ENCODE results near the gene RNF126. TPM values are rescaled to one million over a fixed set of nuclear protein-coding genes. Genes with fewer than 3 reads are reported as not detected.
"Not testable (repeated sequence)": the region's sequence is repeated elsewhere in the genome, so short reads cannot be mapped to it uniquely, and the experiment has no call there.

Gene RNF126
- total RNA-seq, 4 donors from 2014 or later, result 96.0 to 118 (median 106) TPM

- Histone ChIP-seq H3K27me3 (peaks cover 8% of the 10 kb centered on the region), H3K36me3 (no peaks in the 10 kb centered on the region), H3K9me3 (no peaks in the 10 kb centered on the region), H3K27ac (no peak overlapping the region), H3K4me3 (no peak overlapping the region), H3K4me1 (peaks cover 3% of the 10 kb centered on the region)
- TF ChIP-seq POLR2AphosphoS5 (IDR thresholded peaks at IDR 0.05) (no peak), CTCF (IDR thresholded peaks at IDR 0.05) (no peak), POLR2A (IDR thresholded peaks at IDR 0.05) (no peak), EP300 (IDR thresholded peaks at IDR 0.05) (no peak)
- 85% methylated on average over 11 of the region's 11 CpGs for WGBS
- no peak for DNase-seq (ENCODE audit: low spot score in 2 of 2)
These were observed 58.7 kb downstream of the RNF126 start for GRCh38 chr19:604355-604754.

DNA sequence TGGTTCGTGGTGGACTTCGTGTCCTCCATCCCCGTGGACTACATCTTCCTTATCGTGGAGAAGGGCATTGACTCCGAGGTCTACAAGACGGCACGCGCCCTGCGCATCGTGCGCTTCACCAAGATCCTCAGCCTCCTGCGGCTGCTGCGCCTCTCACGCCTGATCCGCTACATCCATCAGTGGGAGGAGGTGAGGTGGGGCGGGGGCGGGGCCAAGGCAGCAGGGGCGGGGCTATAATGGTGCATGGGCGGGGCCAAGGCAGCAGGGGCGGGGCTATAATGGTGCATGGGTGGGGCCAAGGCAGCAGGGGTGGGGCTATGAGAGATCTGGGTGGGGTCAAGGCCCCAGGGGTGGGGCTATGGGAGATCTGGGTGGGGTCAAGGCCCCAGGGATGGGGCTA lies 59.2 kb downstream of the RNF126 start:
- not testable (repeated sequence) for H3K9me3 ChIP-seq; H3K4me3 ChIP-seq; H3K27ac ChIP-seq; DNase-seq (ENCODE audit: low spot score in 2 of 2); H3K4me1 ChIP-seq; H3K36me3 ChIP-seq; H3K27me3 ChIP-seq
- 92% methylated on average over 2 of the region's 20 CpGs for WGBS

- not testable (repeated sequence) for DNase-seq (ENCODE audit: low spot score in 2 of 2); H3K9me3 ChIP-seq; H3K36me3 ChIP-seq; H3K27ac ChIP-seq; H3K4me3 ChIP-seq; H3K27me3 ChIP-seq; H3K4me1 ChIP-seq
- 84% methylated on average over 6 of the region's 13 CpGs for WGBS
These were observed 59.7 kb downstream of the RNF126 start for GRCh38 chr19:603302-603639.

- WGBS, result 89% methylated on average over 23 of the region's 35 CpGs
- Histone ChIP-seq H3K9me3 (no peaks in the 10 kb centered on the region), H3K4me3 (no peak overlapping the region), H3K36me3 (no peaks in the 10 kb centered on the region), H3K27ac (no peak overlapping the region), H3K27me3 (no peaks in the 10 kb centered on the region), H3K4me1 (no peaks in the 10 kb centered on the region)
- DNase-seq (ENCODE audit: low spot score in 2 of 2), result no peak
- TF ChIP-seq POLR2A (IDR thresholded peaks at IDR 0.05) (no peak), CTCF (IDR thresholded peaks at IDR 0.05) (no peak), EP300 (IDR thresholded peaks at IDR 0.05) (no peak), POLR2AphosphoS5 (IDR thresholded peaks at IDR 0.05) (no peak)
These were observed 60.4 kb downstream of the RNF126 start for GRCh38 chr19:602391-603301.

GRCh38 chr19:601790-602189 lies 61.2 kb downstream of the RNF126 start:
- H3K27ac ChIP-seq, result no peak overlapping the region
- DNase-seq (ENCODE audit: low spot score in 2 of 2), result no peak

GRCh38 chr19:601310-601709 lies 61.7 kb downstream of the RNF126 start:
- DNase-seq (ENCODE audit: low spot score in 2 of 2), result no peak
- no peaks in the 10 kb centered on the region for H3K4me1 ChIP-seq
- no peak overlapping the region for H3K4me3 ChIP-seq
- no peak for TF ChIP-seq POLR2AphosphoS5 (IDR thresholded peaks at IDR 0.05)
- no peak for TF ChIP-seq EP300 (IDR thresholded peaks at IDR 0.05)
- TF ChIP-seq POLR2A (IDR thresholded peaks at IDR 0.05), result no peak
- TF ChIP-seq CTCF (IDR thresholded peaks at IDR 0.05), result no peak
- H3K9me3 ChIP-seq, result no peaks in the 10 kb centered on the region
- WGBS, result 93% methylated on average over 28 of the region's 28 CpGs
- H3K27me3 ChIP-seq, result peaks cover 7% of the 10 kb centered on the region
- H3K27ac ChIP-seq, result no peak overlapping the region
- H3K36me3 ChIP-seq, result no peaks in the 10 kb centered on the region

More at GRCh38 chr19:601790-602189, 61.2 kb downstream of the RNF126 start:
- no peaks in the 10 kb centered on the region for H3K9me3 ChIP-seq
- H3K4me1 ChIP-seq, result no peaks in the 10 kb centered on the region
- H3K36me3 ChIP-seq, result no peaks in the 10 kb centered on the region
- H3K4me3 ChIP-seq, result no peak overlapping the region
- 89% methylated on average over 25 of the region's 25 CpGs for WGBS
- H3K27me3 ChIP-seq, result peaks cover 2% of the 10 kb centered on the region
- TF ChIP-seq POLR2AphosphoS5 (IDR thresholded peaks at IDR 0.05) (no peak), CTCF (IDR thresholded peaks at IDR 0.05) (no peak), POLR2A (IDR thresholded peaks at IDR 0.05) (no peak), EP300 (IDR thresholded peaks at IDR 0.05) (no peak)

Other genes with a start within 250 kb of the RNF126 start
- gene SHC2, start 202.2 kb downstream of the RNF126 start, total RNA-seq, result 10 to 100 TPM; 16.3 to 40.7 (median 19.6) TPM
- gene MADCAM1, start 166.7 kb downstream of the RNF126 start, total RNA-seq, result under 1 TPM in 1 of 4 donors, not detected in 3; 0.64 TPM
- 10 to 100 TPM; 10.8 to 23.3 (median 20.9) TPM for gene TPGS1, start 155.7 kb downstream of the RNF126 start, total RNA-seq
- 10 to 100 TPM; 48.3 to 90.3 (median 72.9) TPM for gene CDC34, start 131.5 kb downstream of the RNF126 start, total RNA-seq
- under 1 TPM in 1 of 4 donors, not detected in 3; 0.97 TPM for gene GZMM, start 119.2 kb downstream of the RNF126 start, total RNA-seq
- gene BSG, start 90.6 kb downstream of the RNF126 start, total RNA-seq, result 100 to 1,000 TPM; 265 to 314 (median 285) TPM
- gene HCN2, start 73.3 kb downstream of the RNF126 start, total RNA-seq, result 1 to 10 TPM in 1 of 4 donors, under 1 TPM in 3; 0.11 to 1.7 (median 0.81) TPM
- gene POLRMT, start 29.7 kb downstream of the RNF126 start, total RNA-seq, result 10 to 100 TPM; 26.0 to 60.4 (median 46.3) TPM
- 10 to 100 TPM in 2 of 4 donors, 1 to 10 TPM in 2; 5.2 to 13.0 (median 9.2) TPM for gene FGF22, start 23.3 kb downstream of the RNF126 start, total RNA-seq
- 10 to 100 TPM; 19.6 to 61.4 (median 59.0) TPM for gene FSTL3, start 13.2 kb upstream of the RNF126 start, total RNA-seq
- gene PRSS57, start 32.2 kb upstream of the RNF126 start, total RNA-seq, result not detected
- gene PALM, start 45.7 kb upstream of the RNF126 start, total RNA-seq, result 10 to 100 TPM; 19.4 to 45.4 (median 24.2) TPM
- 1 to 10 TPM in 2 of 4 donors, under 1 TPM in 1, not detected in 1; 0.60 to 6.5 (median 2.0) TPM for gene MISP, start 87.9 kb upstream of the RNF126 start, total RNA-seq
- 100 to 1,000 TPM; 152 to 227 (median 174) TPM for gene PTBP1, start 134.2 kb upstream of the RNF126 start, total RNA-seq
- not detected for gene PLPPR3, start 158.7 kb upstream of the RNF126 start, total RNA-seq
- under 1 TPM in 1 of 4 donors, not detected in 3; 0.79 TPM for gene AZU1, start 164.6 kb upstream of the RNF126 start, total RNA-seq
- not detected for gene PRTN3, start 177.8 kb upstream of the RNF126 start, total RNA-seq
- under 1 TPM in 1 of 4 donors, not detected in 3; 0.79 TPM for gene ELANE, start 189.1 kb upstream of the RNF126 start, total RNA-seq
- 100 to 1,000 TPM; 195 to 332 (median 294) TPM for gene CFD, start 196.4 kb upstream of the RNF126 start, total RNA-seq
- 10 to 100 TPM; 45.1 to 63.9 (median 57.0) TPM for gene MED16, start 230.0 kb upstream of the RNF126 start, total RNA-seq
- gene RNU6-9, start 230.3 kb upstream of the RNF126 start, total RNA-seq, result not detected